ENCODE measurements around the gene DST.

DNA sequence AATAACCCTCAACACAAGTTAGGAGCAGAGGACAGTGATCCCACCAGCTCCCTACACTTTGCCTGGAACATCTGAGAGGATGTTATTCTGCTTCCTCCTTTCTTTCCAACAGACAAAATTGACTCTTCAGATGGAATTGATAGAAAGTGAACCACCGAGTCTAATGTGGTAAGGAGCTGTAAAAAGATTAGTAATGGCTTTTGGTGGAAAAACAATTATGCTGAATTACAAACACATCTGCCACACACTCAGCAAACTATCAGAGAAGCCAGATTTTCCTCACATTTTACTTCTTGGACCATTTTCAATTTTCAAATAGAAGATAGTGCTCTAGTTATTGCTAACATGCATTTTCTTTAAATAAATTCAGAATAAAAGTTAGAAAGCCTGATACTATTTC lies 223.5 kb downstream of the DST start:
- TF ChIP-seq ZNF274 (IDR thresholded peaks at IDR 0.05; ENCODE audit: low read depth, low read length) = no peak
- no peak for TF ChIP-seq YY1 (IDR thresholded peaks at IDR 0.05; ENCODE audit: insufficient read depth, insufficient read length)
- TF ChIP-seq SUZ12 (IDR thresholded peaks at IDR 0.05; ENCODE audit: extremely low read depth, insufficient read depth, insufficient read length) = no peak

All from NT2/D1 (cell line).